Karpas-422 (cell line): ENCODE data around the gene RWDD2A. TPM values are rescaled to one million over a fixed set of nuclear protein-coding genes. Genes with fewer than 3 reads are reported as not detected.

Experiments
- DNase-seq: peaks from one replicate; pipeline ENCODE4 v3.0.0-alpha.2; 2015
- H2AFZ ChIP-seq: fragments of 200-600 bp; sonication (generic); 2 replicates; pipeline ENCODE4 v1.6.1; 2014; ENCODE audit warnings: antibody characterized with exemption, low read length, mixed read lengths
- H3K27ac ChIP-seq: fragments of 200-600 bp; sonication (generic); 2 replicates; pipeline ENCODE4 v1.5.1; 2014; ENCODE audit warnings: mild to moderate bottlenecking, low read length, moderate library complexity
- H3K27me3 ChIP-seq: fragments of 200-600 bp; sonication (generic); 2 replicates; pipeline ENCODE4 v1.6.1; 2014; ENCODE audit warnings: low read length, mixed read lengths
- H3K36me3 ChIP-seq: fragments of 200-600 bp; sonication (generic); 2 replicates; pipeline ENCODE4 v1.6.1; 2014; ENCODE audit warnings: low read length, mixed read lengths; ENCODE audit not compliant: insufficient read depth
- H3K4me1 ChIP-seq: fragments of 200-600 bp; sonication (generic); 2 replicates; pipeline ENCODE4 v1.6.1; 2014; ENCODE audit warnings: mild to moderate bottlenecking, low read length, mixed read lengths
- H3K4me2 ChIP-seq: fragments of 200-600 bp; sonication (generic); 2 replicates; pipeline ENCODE4 v1.6.1; 2014; ENCODE audit warnings: low read length, low read depth, mild to moderate bottlenecking; ENCODE audit not compliant: poor library complexity, severe bottlenecking
- H3K4me3 ChIP-seq: fragments of 200-600 bp; sonication (generic); 2 replicates; pipeline ENCODE4 v1.5.1; 2014; ENCODE audit warnings: mild to moderate bottlenecking, antibody characterized with exemption, low read length, mixed read lengths
- H3K79me2 ChIP-seq: fragments of 200-600 bp; sonication (generic); 2 replicates; pipeline ENCODE4 v1.6.1; 2014; ENCODE audit warnings: mild to moderate bottlenecking, low read length, mixed read lengths
- H3K9ac ChIP-seq: fragments of 200-600 bp; sonication (generic); 2 replicates; pipeline ENCODE4 v1.6.0; 2014; ENCODE audit warnings: low read length
- H3K9me2 ChIP-seq: fragments of 200-600 bp; sonication (generic), shearing (Covaris generic); replicated peaks from 2 replicates; pipeline ENCODE4 v1.6.0; 2014; ENCODE audit warnings: mild to moderate bottlenecking, low read length, moderate library complexity; ENCODE audit not compliant: insufficient read depth
- H3K9me3 ChIP-seq: fragments of 300-700, 200-600 bp; sonication (generic); 2 replicates; pipeline ENCODE4 v1.6.1; 2014; ENCODE audit warnings: low read length, mixed read lengths
- H4K20me1 ChIP-seq: fragments of 200-600 bp; sonication (generic); 2 replicates; pipeline ENCODE4 v1.6.1; 2014; ENCODE audit warnings: mild to moderate bottlenecking, antibody characterized with exemption, low read length, low read depth; ENCODE audit not compliant: insufficient read depth
- total RNA-seq: library from RNA; depleted of rRNA; stranded (reverse); fragments of >200 nt; shearing (Covaris generic); gene quantifications from 2 replicates; pipeline ENCODE4 v1.2.3, GENCODE V29; 2014; ENCODE audit warnings: low replicate concordance

Gene RWDD2A
- total RNA-seq, 1 experiment from 2014 or later = 2.0 TPM

DNA sequence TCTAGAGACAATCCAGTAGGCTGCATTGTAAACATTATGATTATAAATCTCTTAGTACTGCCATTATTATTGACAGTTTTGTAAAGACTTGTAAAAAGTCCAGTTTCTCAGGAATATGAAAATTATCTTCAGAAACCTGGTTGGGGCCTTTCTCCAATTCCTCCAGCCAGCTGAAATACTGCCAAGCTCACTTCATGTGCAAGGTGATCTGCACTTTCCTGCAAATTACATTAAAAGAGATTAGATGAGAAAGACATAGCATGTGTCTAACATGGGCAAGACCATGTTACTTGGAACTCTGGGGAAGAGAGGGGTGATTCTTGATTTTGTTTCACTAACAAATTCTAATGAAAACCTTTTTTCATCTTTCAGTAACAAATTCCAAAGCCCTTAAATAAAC, 24.1 kb upstream of the RWDD2A start:
- Histone ChIP-seq H3K9ac (no peak overlapping the region), H3K4me3 (no peak overlapping the region), H4K20me1 (no peaks in the 10 kb centered on the region), H3K4me1 (no peaks in the 10 kb centered on the region), H3K4me2 (no peak overlapping the region), H3K9me3 (no peaks in the 10 kb centered on the region), H3K27me3 (no peaks in the 10 kb centered on the region), H3K36me3 (peaks cover 70% of the 10 kb centered on the region), H3K27ac (no peak overlapping the region), H2AFZ (no peak overlapping the region), H3K9me2 (no peaks in the 10 kb centered on the region), H3K79me2 (no peaks in the 10 kb centered on the region)
- no peak for DNase-seq

DNA sequence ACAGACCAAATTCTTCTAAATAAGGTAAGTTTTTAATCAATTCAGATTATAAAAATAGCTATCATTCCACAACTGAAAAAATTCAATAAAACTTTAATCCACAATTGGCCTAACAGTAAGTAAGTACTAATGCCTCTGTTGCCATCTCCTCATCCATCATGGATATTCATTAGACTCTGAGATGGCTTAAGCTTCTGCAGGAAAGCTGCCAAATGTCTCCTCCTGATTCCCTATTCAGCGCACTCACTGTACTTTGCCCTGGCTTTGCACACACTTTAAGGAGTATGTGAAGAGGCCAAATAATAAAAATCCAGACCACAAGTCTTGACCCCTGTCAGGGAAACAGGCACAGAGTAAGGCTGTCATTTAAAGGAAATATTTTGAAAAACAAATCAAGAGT, 23.6 kb upstream of the RWDD2A start:
- DNase-seq = no peak
- Histone ChIP-seq H4K20me1 (no peaks in the 10 kb centered on the region), H3K4me3 (no peak overlapping the region), H3K9ac (no peak overlapping the region), H3K27me3 (no peaks in the 10 kb centered on the region), H3K4me2 (no peak overlapping the region), H2AFZ (no peak overlapping the region), H3K36me3 (peaks cover 73% of the 10 kb centered on the region), H3K27ac (no peak overlapping the region), H3K9me3 (no peaks in the 10 kb centered on the region), H3K79me2 (no peaks in the 10 kb centered on the region), H3K9me2 (no peaks in the 10 kb centered on the region), H3K4me1 (no peaks in the 10 kb centered on the region)

DNA sequence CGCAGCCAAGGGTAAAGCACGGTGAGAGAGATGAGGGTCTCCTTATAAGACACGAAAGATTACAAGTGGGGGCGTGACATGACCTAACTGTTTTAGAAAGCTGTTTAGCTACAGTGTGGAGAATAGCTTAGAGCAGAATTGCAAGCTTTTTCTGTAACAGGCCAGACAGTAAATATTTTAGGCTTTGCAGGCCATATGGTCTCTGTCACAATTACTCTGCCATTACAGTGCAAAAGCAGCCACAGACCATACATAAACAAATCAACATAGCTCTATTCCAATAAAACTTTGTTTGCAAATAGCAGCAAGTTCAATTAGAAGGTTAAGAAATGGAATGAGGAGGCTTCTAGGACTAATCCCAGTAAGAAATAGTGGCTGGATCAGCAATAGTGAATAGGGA, 16.9 kb upstream of the RWDD2A start:
- Histone ChIP-seq H3K79me2 (peaks cover 3% of the 10 kb centered on the region; the same call in 1 of the 2 replicates), H3K4me1 (peaks cover 7% of the 10 kb centered on the region), H3K9me3 (no peaks in the 10 kb centered on the region), H4K20me1 (no peaks in the 10 kb centered on the region), H3K4me2 (no peak overlapping the region), H3K9ac (no peak overlapping the region), H3K27ac (no peak overlapping the region), H3K9me2 (no peaks in the 10 kb centered on the region), H3K4me3 (no peak overlapping the region), H3K27me3 (no peaks in the 10 kb centered on the region), H3K36me3 (peaks cover 56% of the 10 kb centered on the region), H2AFZ (no peak overlapping the region)
- no peak for DNase-seq

DNA sequence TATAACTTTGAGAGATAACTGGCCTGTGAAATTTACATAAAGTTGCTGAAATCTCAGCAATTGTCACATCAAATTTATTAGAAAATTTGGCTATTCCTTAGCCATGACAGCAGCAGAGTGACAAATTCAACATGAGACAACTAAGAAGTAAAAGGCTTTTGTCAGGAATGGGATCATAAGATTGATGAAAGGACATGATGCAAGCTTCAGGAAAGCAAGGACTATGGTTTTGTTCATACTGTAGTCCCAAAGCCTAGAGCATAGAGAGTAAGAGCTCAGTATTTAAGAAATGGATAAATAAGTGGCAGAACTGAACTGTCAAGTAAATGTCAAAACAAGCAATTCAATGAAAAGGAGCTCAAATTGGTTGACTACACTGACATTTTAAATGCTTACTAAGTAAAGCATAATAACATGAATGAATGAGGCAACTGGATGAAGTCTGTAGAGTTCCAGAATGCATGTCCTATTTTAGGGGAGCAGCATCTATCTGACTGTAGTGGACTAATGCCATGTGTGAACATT, 12.7 kb upstream of the RWDD2A start:
- Histone ChIP-seq H3K9me2 (no peaks in the 10 kb centered on the region), H3K9me3 (no peaks in the 10 kb centered on the region), H2AFZ (no peak overlapping the region), H3K36me3 (peaks cover 58% of the 10 kb centered on the region), H3K9ac (no peak overlapping the region), H3K4me3 (no peak overlapping the region), H3K27ac (no peak overlapping the region), H3K79me2 (peaks cover 12% of the 10 kb centered on the region), H4K20me1 (no peaks in the 10 kb centered on the region), H3K4me2 (no peak overlapping the region), H3K4me1 (peaks cover 10% of the 10 kb centered on the region), H3K27me3 (no peaks in the 10 kb centered on the region)
- no peak for DNase-seq

DNA sequence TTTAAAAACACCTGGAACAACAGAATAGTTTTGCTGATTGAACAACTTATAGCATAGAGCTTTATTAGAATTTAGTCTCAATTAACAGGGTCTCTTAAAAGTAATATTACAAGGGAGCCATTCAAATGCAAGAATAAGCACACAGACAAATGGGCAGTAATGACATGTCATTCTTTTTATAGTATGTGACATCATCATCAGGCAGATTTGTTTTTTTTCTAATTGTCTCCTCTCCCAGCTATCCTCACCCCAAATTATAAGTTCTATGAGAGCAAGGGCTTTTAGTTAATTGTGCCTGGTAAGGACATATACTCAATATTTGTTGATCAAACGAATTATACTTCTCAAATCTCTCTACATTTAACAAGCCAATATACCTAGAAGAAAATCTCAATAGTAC, 11.0 kb upstream of the RWDD2A start:
- Histone ChIP-seq H3K9me3 (no peaks in the 10 kb centered on the region), H3K27me3 (no peaks in the 10 kb centered on the region), H3K79me2 (peaks cover 10% of the 10 kb centered on the region), H3K9me2 (no peaks in the 10 kb centered on the region), H3K4me1 (peaks cover 10% of the 10 kb centered on the region), H4K20me1 (no peaks in the 10 kb centered on the region), H3K27ac (no peak overlapping the region), H2AFZ (no peak overlapping the region), H3K9ac (no peak overlapping the region), H3K4me3 (no peak overlapping the region), H3K4me2 (no peak overlapping the region), H3K36me3 (peaks cover 55% of the 10 kb centered on the region)
- no peak for DNase-seq

DNA sequence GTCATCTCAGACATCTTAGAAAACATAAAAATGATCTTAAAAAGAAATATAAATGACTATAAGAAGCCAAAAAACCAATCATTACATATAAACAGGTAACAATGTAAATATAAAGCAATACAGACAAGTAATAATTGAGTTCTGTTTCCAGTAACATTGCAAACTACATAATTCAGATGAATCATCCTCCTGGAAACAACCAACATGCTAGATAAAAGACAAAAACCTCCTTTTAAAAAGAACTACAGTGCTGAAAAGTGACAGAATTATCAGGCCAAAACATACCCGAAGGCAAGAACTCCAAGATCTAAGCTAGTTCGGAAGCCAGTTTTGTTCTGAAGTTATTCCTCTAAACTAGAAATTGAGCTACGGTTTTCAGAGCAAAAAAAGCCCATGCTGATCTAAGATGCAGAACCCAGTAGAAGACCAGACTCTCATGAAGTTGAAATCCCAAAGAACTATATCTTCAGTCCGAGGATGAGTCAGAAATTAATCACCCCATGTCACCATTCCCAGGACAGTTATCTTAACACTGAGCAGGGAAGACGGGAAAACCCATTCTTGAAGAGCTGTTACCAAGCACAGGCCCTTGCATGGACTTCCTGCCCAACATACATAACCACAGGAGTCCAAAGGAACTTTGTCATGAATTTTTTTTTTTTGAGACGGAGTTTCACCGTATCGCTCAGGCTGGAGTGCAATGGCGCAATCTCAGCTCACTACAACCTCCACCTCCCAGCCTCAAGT, 9.9 kb upstream of the RWDD2A start:
- no peak overlapping the region for H3K9ac ChIP-seq
- H3K4me3 ChIP-seq = no peak overlapping the region
- H3K36me3 ChIP-seq = peaks cover 56% of the 10 kb centered on the region
- no peak for DNase-seq
- no peak overlapping the region for H3K27ac ChIP-seq
- H3K27me3 ChIP-seq = no peaks in the 10 kb centered on the region
- H3K9me3 ChIP-seq = no peaks in the 10 kb centered on the region
- no peak overlapping the region for H3K4me2 ChIP-seq
- peaks cover 13% of the 10 kb centered on the region for H3K79me2 ChIP-seq
- H4K20me1 ChIP-seq = no peaks in the 10 kb centered on the region
- H2AFZ ChIP-seq = no peak overlapping the region
- no peaks in the 10 kb centered on the region for H3K9me2 ChIP-seq
- peaks cover 10% of the 10 kb centered on the region for H3K4me1 ChIP-seq

DNA sequence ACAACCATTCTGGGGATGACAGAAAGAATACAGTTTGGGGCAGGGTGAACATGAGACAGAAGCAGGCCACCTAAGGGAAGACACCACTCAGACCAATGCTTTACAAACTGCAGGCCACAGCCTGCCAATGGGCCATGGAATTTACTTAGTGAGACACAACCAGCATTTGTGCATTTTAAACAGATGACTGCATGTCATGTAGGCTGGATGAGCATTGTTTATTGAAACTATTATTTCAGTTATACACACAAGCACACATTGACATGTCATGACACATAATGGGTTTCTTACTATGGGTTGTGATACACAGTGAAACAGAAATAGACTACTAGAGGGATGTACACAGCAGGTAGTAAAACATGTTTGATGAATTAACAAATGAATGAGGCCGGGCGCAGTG, 8.1 kb upstream of the RWDD2A start:
- Histone ChIP-seq H3K27ac (no peak overlapping the region), H2AFZ (no peak overlapping the region), H3K4me3 (no peak overlapping the region), H3K36me3 (peaks cover 51% of the 10 kb centered on the region), H3K9me3 (no peaks in the 10 kb centered on the region), H3K9ac (no peak overlapping the region), H3K4me2 (no peak overlapping the region), H3K27me3 (no peaks in the 10 kb centered on the region), H3K79me2 (peaks cover 31% of the 10 kb centered on the region), H4K20me1 (no peaks in the 10 kb centered on the region), H3K4me1 (peaks cover 10% of the 10 kb centered on the region), H3K9me2 (no peaks in the 10 kb centered on the region)
- no peak for DNase-seq

DNA sequence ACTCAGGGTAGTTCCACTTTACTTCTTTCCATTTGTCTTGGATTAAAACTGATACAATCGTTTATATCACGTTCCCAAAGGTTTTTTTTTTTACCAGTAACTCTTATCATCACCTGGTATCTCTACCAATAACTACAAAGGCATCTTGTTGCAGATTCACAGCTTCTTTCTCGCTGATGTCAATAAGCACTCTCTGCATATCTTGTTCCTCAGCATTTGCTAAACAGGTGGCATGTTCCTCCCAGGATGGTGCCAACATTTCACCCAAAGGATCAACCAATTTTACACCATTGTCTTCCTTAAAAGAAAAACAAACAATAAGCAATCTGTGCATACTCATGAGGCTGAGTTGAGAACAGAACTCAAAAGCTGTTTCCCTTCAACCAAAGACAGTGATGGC, 4.7 kb upstream of the RWDD2A start:
- peaks cover 11% of the 10 kb centered on the region for H3K4me1 ChIP-seq

More for the DNA sequence above, 4.7 kb upstream of the RWDD2A start:
- no peak overlapping the region for H2AFZ ChIP-seq
- no peaks in the 10 kb centered on the region for H3K27me3 ChIP-seq
- peaks cover 31% of the 10 kb centered on the region; the same call in 1 of the 2 replicates for H3K36me3 ChIP-seq
- no peak for DNase-seq
- H3K9me2 ChIP-seq = no peaks in the 10 kb centered on the region
- H3K27ac ChIP-seq = no peak overlapping the region
- no peaks in the 10 kb centered on the region for H3K9me3 ChIP-seq
- H3K4me3 ChIP-seq = no peak overlapping the region
- H4K20me1 ChIP-seq = no peaks in the 10 kb centered on the region
- H3K9ac ChIP-seq = no peak overlapping the region
- H3K4me2 ChIP-seq = no peak overlapping the region
- peaks cover 49% of the 10 kb centered on the region for H3K79me2 ChIP-seq
